ENCODE measurements around the gene SPTBN5.

The SPTBN5 gene

DNA sequence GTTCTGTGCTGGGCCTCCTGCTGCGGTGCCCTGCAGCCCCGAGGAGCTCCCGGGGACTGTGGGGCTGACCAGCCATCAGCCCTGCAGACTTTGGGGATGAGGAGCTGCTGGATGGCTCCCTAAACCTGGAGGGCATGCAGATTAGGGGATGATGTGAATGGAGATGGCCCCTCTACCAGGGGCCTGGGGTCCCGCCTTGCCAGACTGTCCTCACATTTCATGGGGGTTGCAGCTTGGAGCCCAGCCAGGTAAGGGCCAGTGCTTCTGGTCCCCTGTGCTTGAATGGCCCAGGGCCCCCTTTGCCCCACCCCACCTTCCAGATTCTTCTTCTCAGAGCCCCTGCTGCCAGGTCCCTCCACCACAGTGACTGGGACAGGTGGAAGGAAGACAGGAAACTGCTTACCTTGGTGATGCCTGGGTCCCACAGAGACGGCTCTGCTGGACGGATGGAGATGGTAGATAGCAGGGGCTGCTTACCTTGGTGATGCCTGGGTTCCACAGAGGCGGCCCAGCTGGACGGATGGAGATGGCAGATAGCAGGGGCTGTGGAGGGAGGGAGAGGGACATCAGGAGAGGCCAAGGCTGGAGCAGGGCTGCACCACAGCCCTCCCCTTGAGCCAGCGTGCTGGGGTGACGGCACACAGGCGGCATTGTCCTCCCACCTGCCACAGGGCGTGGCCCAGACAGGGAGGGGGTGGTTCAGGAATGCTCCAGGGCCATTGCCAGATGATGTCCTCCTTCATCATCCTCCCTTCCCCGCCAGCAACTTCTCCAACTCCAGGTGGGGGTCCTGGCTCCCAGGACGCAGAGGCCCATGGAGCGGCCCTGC lies at the start of gene SPTBN5:
Gene SPTBN5 (minus strand): TSS at position 632 of the 829 bp plus-strand sequence. CDS start 556 bp downstream, at position 76.
- no peak for DNase-seq

- DNase-seq = no peak
These were observed 49.0 kb upstream of the SPTBN5 start for GRCh38 chr15:41942886-41943285.

DNA sequence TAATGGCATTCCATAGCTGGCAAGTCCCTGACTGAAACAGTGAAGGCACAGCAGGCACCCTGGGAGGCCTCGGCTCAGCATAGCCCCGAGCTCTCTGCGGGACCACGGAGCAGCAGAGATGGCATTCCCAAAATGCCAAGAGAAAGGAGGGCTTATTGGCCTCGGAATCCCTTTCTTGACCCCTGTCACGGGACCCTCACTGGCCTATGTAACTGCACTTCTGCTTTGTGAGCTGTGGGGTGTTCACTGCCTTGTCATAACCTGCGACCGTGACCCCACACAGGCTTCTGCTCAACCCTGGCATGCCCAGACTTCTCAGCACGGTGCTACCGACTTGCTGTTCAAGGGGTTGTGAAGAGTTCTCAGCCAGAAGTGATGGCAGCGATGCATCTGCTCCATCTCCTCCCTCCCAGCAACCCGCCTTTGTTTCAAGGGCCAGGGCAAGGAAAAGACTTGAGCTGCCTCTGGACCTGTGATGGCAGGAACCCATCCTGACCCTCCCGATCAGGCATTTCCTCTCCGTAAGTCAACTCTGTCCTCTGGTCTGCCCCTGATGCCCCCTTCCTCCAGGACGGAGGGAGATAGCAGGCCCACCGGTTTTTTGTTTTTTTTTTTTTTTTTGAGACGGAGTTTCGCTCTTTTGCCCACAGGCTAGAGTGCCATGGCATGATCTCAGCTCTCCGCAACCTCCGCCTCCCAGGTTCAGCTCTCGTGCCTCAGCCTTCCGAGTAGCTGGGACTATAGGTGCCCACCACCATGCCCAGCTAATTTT lies 48.0 kb upstream of the SPTBN5 start:
- DNase-seq = no peak

DNA sequence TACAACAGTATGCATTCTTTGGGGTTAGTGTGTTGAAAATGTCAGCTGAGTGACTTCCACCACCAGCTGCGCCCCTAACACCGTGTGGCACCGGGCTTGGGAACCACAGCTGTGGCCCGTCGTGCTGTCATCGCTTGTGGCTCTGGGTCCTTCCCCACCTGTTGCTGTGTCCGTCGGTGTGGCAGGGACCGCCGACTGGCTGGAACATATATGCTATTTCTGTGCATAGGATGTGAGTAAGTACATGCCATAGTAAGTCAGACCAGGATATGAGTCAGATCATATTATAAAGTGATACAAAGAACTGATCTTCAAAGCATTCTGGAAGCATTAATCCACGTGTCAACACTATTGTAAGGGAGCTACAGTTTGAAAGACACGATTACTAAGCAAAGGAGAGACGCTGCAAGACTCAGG lies 46.6 kb upstream of the SPTBN5 start:
- no peak for DNase-seq

GRCh38 chr15:41939986-41940385 lies 46.1 kb upstream of the SPTBN5 start:
- no peak for DNase-seq

DNA sequence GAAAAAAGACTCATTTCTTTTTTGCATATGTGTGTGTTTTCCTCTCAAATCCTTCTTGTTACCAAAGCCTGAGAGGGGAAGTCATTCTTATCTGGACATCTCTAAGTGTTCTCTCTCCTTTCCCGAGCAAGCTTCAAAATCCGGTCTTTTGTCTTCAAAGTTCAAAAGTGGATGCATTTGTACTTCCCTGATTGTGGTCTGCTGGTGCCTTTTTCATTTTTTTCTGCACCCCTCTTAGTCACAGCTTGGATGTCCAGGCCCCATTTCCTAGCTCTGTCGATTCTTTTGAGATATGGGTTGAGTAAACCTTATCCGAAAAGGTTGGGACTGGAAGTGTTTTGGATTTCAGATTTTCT lies 43.7 kb upstream of the SPTBN5 start:
- DNase-seq = no peak

- no peak for DNase-seq
These were observed 43.1 kb upstream of the SPTBN5 start for GRCh38 chr15:41936649-41937567.

GRCh38 chr15:41936155-41936554 lies 42.3 kb upstream of the SPTBN5 start:
- DNase-seq = no peak

DNA sequence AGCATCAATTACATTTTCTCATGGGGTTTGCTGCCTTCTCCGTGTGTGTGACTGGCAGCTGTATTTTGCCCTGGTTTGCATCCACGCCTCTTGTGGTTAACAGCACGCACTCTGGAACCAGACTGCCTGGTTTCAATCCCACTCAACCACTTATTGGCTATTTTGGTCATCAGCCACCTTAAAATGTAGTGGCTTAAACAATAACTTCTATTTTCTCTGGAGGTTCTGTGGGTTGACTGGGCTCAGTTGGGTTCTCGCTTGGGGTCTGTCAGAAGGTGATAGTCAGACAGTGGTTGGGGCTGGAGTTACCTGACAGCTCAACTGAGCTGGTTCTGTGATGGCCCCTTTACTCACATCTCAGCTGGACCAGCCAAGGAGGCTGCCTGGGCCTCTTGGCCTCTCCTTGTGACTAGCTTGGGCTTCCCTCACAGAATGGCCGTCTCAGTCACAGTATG lies 41.7 kb upstream of the SPTBN5 start:
- no peak for DNase-seq

- DNase-seq = no peak
These were observed 41.0 kb upstream of the SPTBN5 start for GRCh38 chr15:41934843-41935242.

GRCh38 chr15:41933771-41934170 lies 39.9 kb upstream of the SPTBN5 start:
- DNase-seq = no peak

GRCh38 chr15:41933326-41933725 lies 39.5 kb upstream of the SPTBN5 start:
- no peak for DNase-seq

GRCh38 chr15:41932511-41933289 lies 38.8 kb upstream of the SPTBN5 start:
- no peak for DNase-seq

- no peak for DNase-seq
These were observed 38.2 kb upstream of the SPTBN5 start for GRCh38 chr15:41932101-41932500.

DNA sequence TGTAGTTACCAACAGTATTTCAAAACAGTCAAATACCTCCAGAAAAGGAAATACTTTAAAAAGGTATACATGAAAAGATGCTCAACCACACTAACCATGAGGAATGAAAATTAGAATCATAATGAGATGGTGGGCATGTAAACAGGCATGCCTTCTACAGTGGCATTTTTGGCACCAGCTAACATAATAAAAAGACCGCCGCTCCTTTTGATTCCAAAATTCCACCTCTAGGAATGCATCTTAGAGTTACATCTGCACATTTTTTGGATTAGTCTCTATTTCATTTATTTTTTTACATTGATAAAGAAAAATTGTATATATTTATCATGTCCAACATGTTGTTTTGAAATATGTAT lies 37.0 kb upstream of the SPTBN5 start:
- no peak for DNase-seq

DNA sequence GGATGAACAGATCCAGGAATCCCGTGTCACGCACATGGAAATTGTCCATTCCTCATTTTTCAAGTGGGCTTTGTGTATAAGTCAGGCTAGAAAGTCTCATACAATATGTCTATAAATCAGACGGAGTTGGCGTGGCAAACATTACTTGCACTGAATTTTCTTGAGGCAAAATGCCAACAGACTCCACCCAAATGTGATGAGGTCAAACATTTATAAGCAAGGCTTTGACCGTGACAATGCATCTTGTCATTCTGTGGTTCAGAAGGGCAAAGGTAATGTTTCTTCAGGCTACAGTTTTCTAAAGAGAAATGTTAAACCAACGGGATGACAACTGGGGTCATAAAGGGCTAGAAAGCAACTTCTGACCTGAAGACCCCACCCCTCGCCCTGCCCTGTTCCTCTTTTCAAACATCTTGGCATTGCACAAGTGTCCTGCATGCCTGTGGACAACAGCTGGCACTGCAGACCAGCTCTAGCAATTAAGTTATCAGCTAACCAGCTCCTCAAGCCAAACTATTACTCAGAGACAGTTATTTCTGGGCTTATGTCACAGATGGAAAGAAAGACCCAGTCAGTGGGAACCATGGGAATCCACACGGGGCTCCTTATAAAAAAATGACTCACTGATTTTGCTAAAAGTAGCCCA lies 36.5 kb upstream of the SPTBN5 start:
- no peak for DNase-seq

GRCh38 chr15:41928637-41929620 lies 35.1 kb upstream of the SPTBN5 start:
- DNase-seq = no peak

GRCh38 chr15:41928100-41928499 lies 34.2 kb upstream of the SPTBN5 start:
- no peak for DNase-seq

DNA sequence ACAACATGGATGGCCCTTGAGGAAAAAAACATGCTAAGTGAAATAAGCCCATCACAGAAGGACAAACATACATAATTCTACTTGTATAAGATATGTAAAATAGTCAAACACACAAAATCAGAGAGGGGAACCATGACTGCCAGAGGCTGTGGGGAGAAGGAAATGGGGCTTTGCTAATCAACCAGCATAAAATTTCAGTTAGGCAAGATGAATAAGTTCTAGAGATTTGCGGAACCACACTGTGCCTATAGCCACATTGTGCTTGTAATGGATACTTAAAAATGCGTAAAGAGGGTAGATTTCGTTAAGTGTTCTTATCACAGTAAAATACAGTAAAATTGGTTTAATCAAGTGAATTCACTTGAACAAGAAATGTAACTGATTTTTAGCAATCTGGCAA lies 33.7 kb upstream of the SPTBN5 start:
- no peak for DNase-seq

Data from SHP77 (cell line).